Activated CD4-positive, alpha-beta T cell treated with anti-CD3 and anti-CD28 coated beads, Interleukin-2, amount 50 U/mL, for 24 hours (primary cell): ENCODE measurements around the gene NEK7.

Source experiments
- DNase-seq, 2 donors: peaks; one replicate each; pipeline ENCODE4 v3.0.0-alpha.2; 2020; ENCODE audit warnings: low read depth in 1 of 2, low spot score in 1 of 2

NEK7 gene

GRCh38 chr1:198340139-198340538, 183.3 kb downstream of the NEK7 start:
- no peak for DNase-seq

- no peak for DNase-seq
Observed at GRCh38 chr1:198346178-198346577, 189.4 kb downstream of the NEK7 start.

GRCh38 chr1:198350456-198350855, 193.7 kb downstream of the NEK7 start:
- DNase-seq, result no peak

GRCh38 chr1:198352975-198353695, 196.3 kb downstream of the NEK7 start:
- DNase-seq, result no peak

- DNase-seq, result no peak
Observed at GRCh38 chr1:198357937-198358336, 201.1 kb downstream of the NEK7 start.

- peak in 1 of 2 donors; percentile 5 for DNase-seq
Observed at GRCh38 chr1:198359024-198359653, 202.3 kb downstream of the NEK7 start.

- no peak for DNase-seq
Observed at GRCh38 chr1:198360208-198360729, 203.5 kb downstream of the NEK7 start.

- no peak for DNase-seq
Observed at GRCh38 chr1:198361237-198361767, 204.5 kb downstream of the NEK7 start.

- DNase-seq, result no peak
Observed at GRCh38 chr1:198363625-198364151, 206.9 kb downstream of the NEK7 start.

- no peak for DNase-seq
Observed at GRCh38 chr1:198364471-198364870, 207.7 kb downstream of the NEK7 start.

- no peak for DNase-seq
Observed at GRCh38 chr1:198367296-198367695, 210.5 kb downstream of the NEK7 start.

GRCh38 chr1:198370996-198371395, 214.2 kb downstream of the NEK7 start:
- no peak for DNase-seq
